ENCODE data around the gene SIGLEC9. TPM values are rescaled to one million over a fixed set of nuclear protein-coding genes. Genes with fewer than 3 reads are reported as not detected.

SIGLEC9 gene
- not detected for polyA plus RNA-seq (2013, experiment 1 of 2; ENCODE audit: insufficient read length)
- not detected for polyA plus RNA-seq (2013, experiment 2 of 2; ENCODE audit: insufficient read length)

GRCh38 chr19:51124729-51125128 is at the start of gene SIGLEC9:
SIGLEC9 (plus strand) TSS chr19:51124906; CDS start chr19:51124975, 69 bp downstream.
- DNase-seq = no peak

- no peak for DNase-seq
Measured at GRCh38 chr19:51075998-51076397, 48.7 kb upstream of the SIGLEC9 start.

GRCh38 chr19:51076631-51077213 is 48.0 kb upstream of the SIGLEC9 start:
- DNase-seq = no peak

GRCh38 chr19:51078104-51078503 is 46.6 kb upstream of the SIGLEC9 start:
- no peak for DNase-seq

- no peak for DNase-seq
Measured at GRCh38 chr19:51078731-51079130, 46.0 kb upstream of the SIGLEC9 start.

- DNase-seq = no peak
Measured at GRCh38 chr19:51079481-51080110, 45.1 kb upstream of the SIGLEC9 start.

GRCh38 chr19:51081476-51081875 is 43.2 kb upstream of the SIGLEC9 start:
- no peak for DNase-seq

GRCh38 chr19:51082611-51083010 is 42.1 kb upstream of the SIGLEC9 start, which contains the start of gene KLK14:
KLK14 (minus strand) TSS chr19:51082887; CDS start chr19:51082614, 273 bp downstream.
- no peak for DNase-seq

- no peak for DNase-seq
Measured at GRCh38 chr19:51083181-51083580, 41.5 kb upstream of the SIGLEC9 start.

- DNase-seq = no peak
Measured at GRCh38 chr19:51083783-51084182, 40.9 kb upstream of the SIGLEC9 start.

GRCh38 chr19:51084505-51084904 is 40.2 kb upstream of the SIGLEC9 start:
- no peak for DNase-seq

GRCh38 chr19:51086153-51086850 is 38.4 kb upstream of the SIGLEC9 start:
- DNase-seq = no peak

- no peak for DNase-seq
Measured at GRCh38 chr19:51089786-51090185, 34.9 kb upstream of the SIGLEC9 start.

- no peak for DNase-seq
Measured at GRCh38 chr19:51090471-51090870, 34.2 kb upstream of the SIGLEC9 start.

GRCh38 chr19:51091126-51091525 is 33.6 kb upstream of the SIGLEC9 start:
- DNase-seq = no peak

GRCh38 chr19:51091895-51092873 is 32.5 kb upstream of the SIGLEC9 start:
- DNase-seq = no peak

- DNase-seq = no peak
Measured at GRCh38 chr19:51093101-51093500, 31.6 kb upstream of the SIGLEC9 start.

GRCh38 chr19:51093510-51094345 is 31.0 kb upstream of the SIGLEC9 start:
- no peak for DNase-seq

GRCh38 chr19:51094696-51095279 is 29.9 kb upstream of the SIGLEC9 start:
- peak; percentile 7 for DNase-seq

GRCh38 chr19:51096473-51097165 is 28.1 kb upstream of the SIGLEC9 start:
- no peak for DNase-seq
